Esophagus squamous epithelium (tissue), 5 donors: ENCODE data around the gene TSPO2. TPM values are rescaled to one million over a fixed set of nuclear protein-coding genes. Genes with fewer than 3 reads are reported as not detected.
A peak's percentile ranks its signal among the peaks of the same experiment; 100 is the strongest.

Experiments
- DNase-seq: peaks from one replicate; lab custom pipeline; 2025; lab: John Stamatoyannopoulos, UW
- H3K27ac ChIP-seq, 4 donors: fragments of 200-600 bp; sonication (generic); one replicate each; pipeline ENCODE4 v1.5.1; 2016 to 2019; ENCODE audit warnings: mild to moderate bottlenecking in 1 of 4
- H3K27me3 ChIP-seq, 4 donors: fragments of 200-600 bp; sonication (generic); 1 replicate in 3 of 4; 2 replicates in 1 of 4; pipeline versions ENCODE4 v1.5.1 to v1.6.0; 2017 to 2021; ENCODE audit warnings: antibody characterized with exemption in 1 of 4
- H3K36me3 ChIP-seq, 3 donors: fragments of 200-600 bp; sonication (generic); one replicate each; pipeline ENCODE4 v1.5.1; 2016 to 2019
- H3K4me1 ChIP-seq, 3 donors: fragments of 200-600 bp; sonication (generic); one replicate each; pipeline ENCODE4 v1.5.1; 2017 to 2019
- H3K4me3 ChIP-seq, 4 donors: fragments of 200-600 bp; sonication (generic); 1 replicate in 3 of 4; 2 replicates in 1 of 4; pipeline ENCODE4 v1.5.1; 2016 to 2019; ENCODE audit warnings: mild to moderate bottlenecking in 2 of 4, moderate library complexity in 1 of 4
- H3K9me3 ChIP-seq, 3 donors: fragments of 200-600 bp; sonication (generic); one replicate each; pipeline ENCODE4 v1.5.1; 2016 to 2019
- CTCF ChIP-seq, 6 experiments: fragments of 450-650 bp in 4 of 6; fragments of 200-600 bp in 2 of 6; sonication (generic) in 2 of 6; IDR thresholded peaks; one replicate each; pipeline ENCODE4 v1.5.1; 2016 to 2019; ENCODE audit warnings: antibody characterized with exemption in 6 of 6, mild to moderate bottlenecking in 4 of 6, moderate library complexity in 4 of 6
- POLR2A ChIP-seq, 4 donors: fragments of 450-650 bp; IDR thresholded peaks; one replicate each; pipeline ENCODE4 v1.6.1; 2017; ENCODE audit warnings: antibody characterized with exemption in 4 of 4, mild to moderate bottlenecking in 4 of 4, moderate library complexity in 3 of 4
- WGBS, 2 donors: methylation state at CpG; one replicate each; pipeline ENCODE4 v1.1.5; 2018; 5-methylcytosine and 5-hydroxymethylcytosine counted together
- intact Hi-C: fragments of 100-400 bp; cut with DNase I; formaldehyde crosslinking; loops from one replicate; pipeline ENCODE4 v1.15.0; 2022
- total RNA-seq, 4 donors: library from RNA; depleted of rRNA; stranded (reverse); fragments of >200 nt; gene quantifications; one replicate each; pipeline ENCODE4 v1.1.0, GENCODE V29; 2016
- donor health status: DM: yes; HTN: yes; CAD: no.

The TSPO2 gene
- total RNA-seq, 4 donors from 2014 or later = not detected

- Histone ChIP-seq H3K36me3 (no peaks in the 10 kb centered on the region), H3K4me1 (peaks cover 4 to 44% (median 5%) of the 10 kb centered on the region in 3 donors), H3K9me3 (no peaks in the 10 kb centered on the region), H3K27ac (no peak within 1 kb of the TSS), H3K27me3 (no peaks in the 10 kb centered on the region), H3K4me3 (no peak within 1 kb of the TSS)
- intact Hi-C loops = no loop called here
- TF ChIP-seq CTCF (IDR thresholded peaks at IDR 0.05) (peak; percentile 58 to 84 (median 69)), POLR2A (IDR thresholded peaks at IDR 0.05) (no peak)
- DNase-seq = no peak
- WGBS, 2 donors = 59 to 80% methylated on average over 1 to 8 of the region's 10 CpGs
Measured at GRCh38 chr6:41039060-41039998, 2.9 kb upstream of the TSPO2 start, which contains the start of gene UNC5CL. Gene UNC5CL, minus strand, starts transcription at chr6:41039221. Its CDS starts 4,147 bp downstream, at chr6:41035074.

- no peaks in the 10 kb centered on the region for H3K9me3 ChIP-seq
- TF ChIP-seq CTCF (IDR thresholded peaks at IDR 0.05) (no peak), POLR2A (IDR thresholded peaks at IDR 0.05) (no peak)
- peaks cover 4 to 44% (median 5%) of the 10 kb centered on the region in 3 donors for H3K4me1 ChIP-seq
- intact Hi-C loops = no loop called here
- no peak for DNase-seq
- 47 to 67% methylated on average over 4 to 6 of the region's 6 CpGs for WGBS, 2 donors
- no peak overlapping the region for H3K27ac ChIP-seq
- H3K4me3 ChIP-seq = no peak overlapping the region
- no peaks in the 10 kb centered on the region for H3K36me3 ChIP-seq
- no peaks in the 10 kb centered on the region for H3K27me3 ChIP-seq
Measured at GRCh38 chr6:41040101-41040939, 1.9 kb upstream of the TSPO2 start.

- intact Hi-C loops = no loop called here
- no peak overlapping the region for H3K4me3 ChIP-seq
- no peaks in the 10 kb centered on the region for H3K27me3 ChIP-seq
- DNase-seq = no peak
- peaks cover 4 to 38% (median 5%) of the 10 kb centered on the region in 3 donors for H3K4me1 ChIP-seq
- TF ChIP-seq CTCF (IDR thresholded peaks at IDR 0.05) (no peak), POLR2A (IDR thresholded peaks at IDR 0.05) (no peak)
- no peaks in the 10 kb centered on the region for H3K36me3 ChIP-seq
- no peaks in the 10 kb centered on the region for H3K9me3 ChIP-seq
- no peak overlapping the region for H3K27ac ChIP-seq
- WGBS, 2 donors = 83% methylated on average over 1 of the region's 1 CpG; no CpG with 5 or more reads in 1 of the 2 donors
Measured at GRCh38 chr6:41040940-41041536, 1.2 kb upstream of the TSPO2 start.

GRCh38 chr6:41043151-41043550 lies 884 bp downstream of the TSPO2 start:
- no peak for TF ChIP-seq POLR2A (IDR thresholded peaks at IDR 0.05)
- TF ChIP-seq CTCF (IDR thresholded peaks at IDR 0.05) = no peak
- H3K27ac ChIP-seq = no peak overlapping the region
- WGBS, 2 donors = 88 to 93% methylated on average over 3 of the region's 3 CpGs
- H3K4me3 ChIP-seq = no peak overlapping the region
- intact Hi-C loops = no loop called here
- no peak for DNase-seq
- H3K36me3 ChIP-seq = no peaks in the 10 kb centered on the region
- H3K9me3 ChIP-seq = no peaks in the 10 kb centered on the region
- H3K4me1 ChIP-seq = peaks cover 0 to 24% (median 5%) of the 10 kb centered on the region in 3 donors
- no peaks in the 10 kb centered on the region for H3K27me3 ChIP-seq
